Kidney (tissue), 14 donors: ENCODE measurements around the gene ABCB9. TPM values are rescaled to one million over a fixed set of nuclear protein-coding genes. Genes with fewer than 3 reads are reported as not detected.

Experiments
- DNase-seq, 5 donors: peaks; one replicate each; pipeline ENCODE4 v3.0.0-alpha.2; 2013 to 2020
- FAIRE-seq: peaks from 2 replicates; lab custom pipeline; 2012; peaks lifted over from hg19 to GRCh38; lab: Jason Lieb, UNC
- H3K27ac ChIP-seq, 2 donors: one replicate each; pipeline ENCODE4 v1.7.0; 2013; ENCODE audit warnings: low read depth in 2 of 2, low read length in 2 of 2, inconsistent platforms in 1 of 2
- H3K27me3 ChIP-seq: one replicate; pipeline ENCODE4 v1.7.1; 2013; ENCODE audit warnings: low read length, inconsistent platforms; ENCODE audit not compliant: control insufficient read depth, insufficient read depth
- H3K36me3 ChIP-seq, 3 donors: one replicate each; pipeline versions ENCODE4 v1.7.0 to v1.7.1; 2013; ENCODE audit warnings: low read length in 3 of 3, control low read depth in 1 of 3, inconsistent platforms in 1 of 3; ENCODE audit not compliant: insufficient read depth in 3 of 3, control insufficient read depth in 2 of 3
- H3K4me1 ChIP-seq, 3 donors: one replicate each; pipeline versions ENCODE4 v1.7.0 to v1.7.1; 2013; ENCODE audit warnings: low read length in 3 of 3, inconsistent platforms in 1 of 3, low read depth in 1 of 3; ENCODE audit not compliant: control insufficient read depth in 2 of 3, insufficient read depth in 2 of 3
- H3K4me3 ChIP-seq, 3 donors: one replicate each; pipeline versions ENCODE4 v1.7.0 to v1.8.1; 2013; ENCODE audit warnings: low read length in 3 of 3, control low read depth in 1 of 3, inconsistent platforms in 1 of 3
- H3K9ac ChIP-seq, 3 donors: one replicate each; pipeline versions ENCODE4 v1.7.0 to v1.7.1; 2013; ENCODE audit warnings: low read length in 3 of 3, control low read depth in 1 of 3, inconsistent platforms in 1 of 3
- H3K9me3 ChIP-seq, 3 donors: one replicate each; pipeline versions ENCODE4 v1.7.0 to v1.7.1; 2013; ENCODE audit warnings: low read length in 3 of 3, control low read depth in 1 of 3, inconsistent platforms in 1 of 3; ENCODE audit not compliant: control insufficient read depth in 2 of 3, insufficient read depth in 1 of 3
- CTCF ChIP-seq: IDR thresholded peaks from 3 replicates; pipeline ENCODE4 v1.5.1; 2012; ENCODE audit warnings: mild to moderate bottlenecking, moderate library complexity, borderline replicate concordance; ENCODE audit not compliant: insufficient read depth; ENCODE audit errors: extremely low read depth
- intact Hi-C: fragments of 100-400 bp; cut with DNase I; formaldehyde crosslinking; loops from one replicate; pipeline ENCODE4 v1.11.1; 2022
- polyA plus RNA-seq: library from polyadenylated mRNA; stranded (reverse); fragments of 350-450 nt; fragmentation: Illumina TruSeq; extraction: RNeasy Lipid Tissue Mini Kit (QIAGEN cat#74804); gene quantifications from one replicate; pipeline ENCODE4 v1.2.3, GENCODE V29; 2014; ENCODE audit warnings: low read depth, low replicate concordance; ENCODE audit not compliant: insufficient read depth
- total RNA-seq: library from RNA; stranded (reverse); fragmentation: NEBNext Ultra II Directional; extraction: Animal tissue kit (Norgen Biotek cat#: 25700); gene quantifications from one replicate; pipeline ENCODE4 v1.2.1, GENCODE V29; 2021
- donor health status: control.
- donor health status: control.
- donor health status: control.
- donor health status: control.
- donor health status: control.
- donor health status: DM: yes; HTN: yes; CAD: no.
- donor health status: Normal renal cell carcinoma (clear cell type).

Gene ABCB9
- total and polyA plus RNA-seq, 2 donors from 2014 or later = 4.6 to 7.6 TPM

GRCh38 chr12:122996188-122996601 lies 29.9 kb upstream of the ABCB9 start:
- no peak overlapping the region for H3K4me3 ChIP-seq
- intact Hi-C loops = no loop called here
- peaks cover 0 to 4% (median 0%) of the 10 kb centered on the region in 3 donors for H3K36me3 ChIP-seq
- DNase-seq (peak in 1 of 5 donors; percentile 30), FAIRE-seq (no peak)
- peak overlapping the region; percentile 55 to 67 for H3K27ac ChIP-seq
- no peaks in the 10 kb centered on the region for H3K9me3 ChIP-seq
- H3K27me3 ChIP-seq = no peaks in the 10 kb centered on the region
- TF ChIP-seq CTCF = no peak
- H3K4me1 ChIP-seq = peaks cover 0 to 18% (median 0%) of the 10 kb centered on the region in 3 donors
- H3K9ac ChIP-seq = no peak overlapping the region

- no peak overlapping the region for H3K9ac ChIP-seq
- peaks cover 0 to 18% (median 0%) of the 10 kb centered on the region in 3 donors for H3K4me1 ChIP-seq
- no peaks in the 10 kb centered on the region for H3K27me3 ChIP-seq
- H3K27ac ChIP-seq = peak overlapping the region; percentile 55 to 71
- no peaks in the 10 kb centered on the region for H3K9me3 ChIP-seq
- intact Hi-C loops = no loop called here
- FAIRE-seq = no peak
- DNase-seq = peak in 2 of 5 donors; percentile 43 to 85
- H3K4me3 ChIP-seq = peak overlapping the region in 1 of 3 donors; percentile 35
- peaks cover 0 to 1% (median 0%) of the 10 kb centered on the region in 3 donors for H3K36me3 ChIP-seq
- no peak for TF ChIP-seq CTCF
These were observed 29.4 kb upstream of the ABCB9 start for GRCh38 chr12:122995503-122996187.

- Histone ChIP-seq H3K4me1 (peaks cover 0 to 18% (median 0%) of the 10 kb centered on the region in 3 donors), H3K9me3 (no peaks in the 10 kb centered on the region), H3K9ac (no peak overlapping the region), H3K27ac (peak overlapping the region; percentile 41 to 71), H3K36me3 (no peaks in the 10 kb centered on the region), H3K4me3 (peak overlapping the region in 1 of 3 donors; percentile 35), H3K27me3 (no peaks in the 10 kb centered on the region)
- intact Hi-C loops = no loop called here
- FAIRE-seq (no peak), DNase-seq (peak in 2 of 5 donors; percentile 23 to 36)
- no peak for TF ChIP-seq CTCF
These were observed 28.7 kb upstream of the ABCB9 start for GRCh38 chr12:122994781-122995502.
